GM12874 (cell line): ENCODE results near the gene GABRA4.

ENCODE experiments used
- CTCF ChIP-seq: IDR thresholded peaks from 2 replicates; pipeline ENCODE4 v1.5.1; 2011; ENCODE audit warnings: low read depth, mild to moderate bottlenecking, control low read depth, low read length, moderate library complexity; ENCODE audit not compliant: insufficient read depth

GABRA4 gene

GRCh38 chr4:47017494-47017893 lies 24.1 kb upstream of the GABRA4 start:
- TF ChIP-seq CTCF, result no peak

GRCh38 chr4:47017081-47017480 lies 23.7 kb upstream of the GABRA4 start:
- TF ChIP-seq CTCF, result no peak

- no peak for TF ChIP-seq CTCF
Measured at GRCh38 chr4:47013373-47013772, 20.0 kb upstream of the GABRA4 start.

- TF ChIP-seq CTCF, result no peak
Measured at GRCh38 chr4:47012676-47013075, 19.3 kb upstream of the GABRA4 start.

GRCh38 chr4:47010912-47011446 lies 17.6 kb upstream of the GABRA4 start:
- no peak for TF ChIP-seq CTCF

- TF ChIP-seq CTCF, result no peak
Measured at GRCh38 chr4:47010347-47010911, 17.0 kb upstream of the GABRA4 start.

GRCh38 chr4:47002580-47002979 lies 9.2 kb upstream of the GABRA4 start:
- TF ChIP-seq CTCF, result no peak

- TF ChIP-seq CTCF, result no peak
Measured at GRCh38 chr4:47000406-47000805, 7.0 kb upstream of the GABRA4 start.
